Gastrocnemius medialis (tissue), 4 donors: ENCODE measurements around the gene AGAP1. TPM values are rescaled to one million over a fixed set of nuclear protein-coding genes. Genes with fewer than 3 reads are reported as not detected.

Experiments
- ATAC-seq, 2 donors: fragments of 150-250 bp; one replicate each; pipeline ENCODE4 v1.9.1; 2016
- DNase-seq, 2 donors: peaks; one replicate each; pipeline ENCODE4 v3.0.0-alpha.2; 2019
- H3K27ac ChIP-seq, 4 donors: fragments of 200-600 bp; sonication (generic); 1 replicate in 1 of 4; 2 replicates in 3 of 4; pipeline ENCODE4 v1.5.1; 2016 to 2018; ENCODE audit warnings: mild to moderate bottlenecking in 2 of 4, moderate library complexity in 1 of 4
- H3K27me3 ChIP-seq, 3 donors: fragments of 200-600 bp; sonication (generic) in 2 of 3; 1 replicate in 1 of 3; 2 replicates in 2 of 3; pipeline versions ENCODE4 v1.5.1 to v1.6.0; 2016 to 2019; ENCODE audit warnings: mild to moderate bottlenecking in 1 of 3, moderate library complexity in 1 of 3
- H3K36me3 ChIP-seq, 2 donors: fragments of 200-600 bp; sonication (generic) in 1 of 2; one replicate each; pipeline ENCODE4 v1.5.1; 2017 to 2018
- H3K4me1 ChIP-seq, 2 donors: fragments of 200-600 bp; sonication (generic) in 1 of 2; one replicate each; pipeline ENCODE4 v1.5.1; 2016 to 2017; ENCODE audit warnings: mild to moderate bottlenecking in 2 of 2
- H3K4me3 ChIP-seq, 4 donors: fragments of 200-600 bp; sonication (generic) in 3 of 4; 1 replicate in 1 of 4; 2 replicates in 3 of 4; pipeline ENCODE4 v1.5.1; 2016 to 2019; ENCODE audit warnings: mild to moderate bottlenecking in 2 of 4
- H3K9me3 ChIP-seq, 3 donors: fragments of 200-600 bp; sonication (generic) in 2 of 3; 1 replicate in 1 of 3; 2 replicates in 2 of 3; pipeline ENCODE4 v1.5.1; 2016 to 2019
- CTCF ChIP-seq, 5 experiments: fragments of 450-650 bp in 3 of 5; fragments of 200-600 bp in 2 of 5; sonication (generic) in 2 of 5; IDR thresholded peaks in 4 of 5; conservative IDR thresholded peaks in 1 of 5; 1 replicate in 4 of 5; 2 replicates in 1 of 5; pipeline ENCODE4 v1.5.1; 2016 to 2019; ENCODE audit warnings: antibody characterized with exemption in 5 of 5, mild to moderate bottlenecking in 3 of 5, moderate library complexity in 3 of 5
- POLR2A ChIP-seq, 2 donors: fragments of 450-650 bp; IDR thresholded peaks; one replicate each; pipeline ENCODE4 v1.6.1; 2017; ENCODE audit warnings: antibody characterized with exemption in 2 of 2, mild to moderate bottlenecking in 2 of 2, moderate library complexity in 2 of 2
- in situ Hi-C, 4 donors: fragments of 200-750 bp; cut with MboI; loops; one replicate each; pipeline versions ENCODE4 v1.15.0 to v1.8.0; 2017; ENCODE audit warnings: low sequenced_read_pairs in 4 of 4
- intact Hi-C: fragments of 100-400 bp; cut with DNase I; formaldehyde crosslinking; loops from one replicate; pipeline ENCODE4 v1.15.1; 2023; ENCODE audit warnings: low total_unique reads
- total RNA-seq, 4 donors: library from RNA; depleted of rRNA; stranded (reverse); fragments of >200 nt; gene quantifications; one replicate each; pipeline versions ENCODE4 v1.1.0 to v1.2.3, GENCODE V29; 2016

Gene AGAP1
- total RNA-seq, 4 donors from 2014 or later, result 8.5 to 26.8 (median 14.4) TPM

- TF ChIP-seq CTCF (IDR thresholded peaks at IDR 0.05 in 4 of 5, conservative IDR thresholded peaks at IDR 0.05 in 1 of 5) (no peak), POLR2A (IDR thresholded peaks at IDR 0.05) (no peak)
- in situ Hi-C loops (no loop called here), intact Hi-C loops (no loop called here)
- Histone ChIP-seq H3K4me1 (no peaks in the 10 kb centered on the region), H3K9me3 (no peaks in the 10 kb centered on the region), H3K27ac (no peak overlapping the region), H3K4me3 (no peak overlapping the region), H3K27me3 (no peaks in the 10 kb centered on the region), H3K36me3 (no peaks in the 10 kb centered on the region)
- ATAC-seq (no peak), DNase-seq (no peak)
These were observed 467.1 kb downstream of the AGAP1 start for GRCh38 chr2:235960716-235961640.

GRCh38 chr2:235961711-235962110, 467.9 kb downstream of the AGAP1 start:
- Histone ChIP-seq H3K4me1 (no peaks in the 10 kb centered on the region), H3K4me3 (no peak overlapping the region), H3K36me3 (no peaks in the 10 kb centered on the region), H3K27me3 (no peaks in the 10 kb centered on the region), H3K9me3 (no peaks in the 10 kb centered on the region), H3K27ac (no peak overlapping the region)
- intact Hi-C loops (no loop called here), in situ Hi-C loops (no loop called here)
- TF ChIP-seq CTCF (IDR thresholded peaks at IDR 0.05 in 4 of 5, conservative IDR thresholded peaks at IDR 0.05 in 1 of 5) (no peak), POLR2A (IDR thresholded peaks at IDR 0.05) (no peak)
- ATAC-seq (no peak), DNase-seq (no peak)

- Histone ChIP-seq H3K9me3 (no peaks in the 10 kb centered on the region), H3K27me3 (no peaks in the 10 kb centered on the region), H3K36me3 (no peaks in the 10 kb centered on the region), H3K4me1 (no peaks in the 10 kb centered on the region), H3K27ac (no peak overlapping the region), H3K4me3 (no peak overlapping the region)
- no peak for DNase-seq
- ATAC-seq, result no peak
- TF ChIP-seq POLR2A (IDR thresholded peaks at IDR 0.05) (no peak), CTCF (IDR thresholded peaks at IDR 0.05 in 4 of 5, conservative IDR thresholded peaks at IDR 0.05 in 1 of 5) (no peak)
- in situ Hi-C loops, result no loop called here
- intact Hi-C loops, result no loop called here
These were observed 470.2 kb downstream of the AGAP1 start for GRCh38 chr2:235963853-235964577.

GRCh38 chr2:235964787-235965390, 471.0 kb downstream of the AGAP1 start:
- no peaks in the 10 kb centered on the region for H3K36me3 ChIP-seq
- H3K9me3 ChIP-seq, result no peaks in the 10 kb centered on the region
- H3K27me3 ChIP-seq, result no peaks in the 10 kb centered on the region
- no peaks in the 10 kb centered on the region for H3K4me1 ChIP-seq
- TF ChIP-seq POLR2A (IDR thresholded peaks at IDR 0.05), result no peak
- TF ChIP-seq CTCF (IDR thresholded peaks at IDR 0.05 in 4 of 5, conservative IDR thresholded peaks at IDR 0.05 in 1 of 5), result no peak
- in situ Hi-C loops (no loop called here), intact Hi-C loops (no loop called here)
- ATAC-seq (no peak), DNase-seq (no peak)
- no peak overlapping the region for H3K27ac ChIP-seq
- H3K4me3 ChIP-seq, result no peak overlapping the region
